SH-SY5Y (cell line): ENCODE results near the gene NMUR1.

ENCODE experiments used
- GATA2 ChIP-seq: IDR thresholded peaks from 2 replicates; pipeline ENCODE4 v1.6.1; 2011; ENCODE audit warnings: mild to moderate bottlenecking, low read depth, low read length
- GATA3 ChIP-seq: IDR thresholded peaks from 2 replicates; pipeline ENCODE4 v1.6.1; 2011; ENCODE audit warnings: low read depth, mild to moderate bottlenecking, low read length, moderate library complexity

DNA sequence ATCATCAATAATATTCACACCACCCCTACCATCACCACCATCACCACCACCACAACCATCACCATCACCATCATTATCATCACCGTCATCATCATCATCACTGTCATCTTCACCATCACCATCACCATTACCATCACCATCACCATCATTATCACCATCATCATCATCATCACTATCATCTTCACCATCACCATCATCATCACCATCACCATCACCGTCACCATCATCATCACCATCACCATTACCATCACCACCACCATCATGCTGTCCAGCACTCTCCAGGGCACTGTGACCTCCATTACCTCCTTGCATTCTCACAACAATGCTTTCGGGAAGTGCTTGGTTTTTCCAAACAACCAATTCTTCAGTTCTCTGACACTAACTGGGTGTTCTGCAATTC, 49.3 kb upstream of the NMUR1 start:
- no peak for TF ChIP-seq GATA3
- TF ChIP-seq GATA2, result no peak
